Osteoblast (primary cell): ENCODE measurements around the gene PIH1D1. TPM values are rescaled to one million over a fixed set of nuclear protein-coding genes. Genes with fewer than 3 reads are reported as not detected.

ENCODE experiments used
- DNase-seq: peaks from one replicate; pipeline ENCODE4 v3.0.0; 2011; ENCODE audit warnings: low spot score, mixed read lengths; ENCODE audit not compliant: insufficient read length; ENCODE audit errors: missing footprints
- H2AFZ ChIP-seq: 2 replicates; pipeline ENCODE4 v1.6.0; 2011; ENCODE audit warnings: mild to moderate bottlenecking, low read length
- H3K27ac ChIP-seq: 2 replicates; pipeline ENCODE4 v1.5.1; 2011; ENCODE audit warnings: mild to moderate bottlenecking, low read depth, low read length, moderate library complexity
- H3K27me3 ChIP-seq: 2 replicates; pipeline ENCODE4 v1.6.0; 2012; ENCODE audit warnings: mild to moderate bottlenecking, control low read depth, inconsistent platforms, low read length, moderate library complexity; ENCODE audit not compliant: insufficient read depth
- H3K36me3 ChIP-seq: 2 replicates; pipeline ENCODE4 v1.5.1; 2011; ENCODE audit warnings: mild to moderate bottlenecking, low read length, control low read depth, moderate library complexity; ENCODE audit not compliant: insufficient read depth
- H3K4me1 ChIP-seq: 2 replicates; pipeline ENCODE4 v1.5.1; 2011; ENCODE audit warnings: mild to moderate bottlenecking, low read length, control low read depth, moderate library complexity; ENCODE audit not compliant: insufficient read depth
- H3K4me2 ChIP-seq: 2 replicates; pipeline ENCODE4 v1.6.0; 2011; ENCODE audit warnings: mild to moderate bottlenecking, low read length; ENCODE audit not compliant: insufficient read depth
- H3K4me3 ChIP-seq: fragments of 200-600 bp; sonication (generic); 3 replicates; pipeline ENCODE4 v1.5.1; 2012; ENCODE audit warnings: mild to moderate bottlenecking, low read length, inconsistent platforms; ENCODE audit not compliant: insufficient read depth
- H3K79me2 ChIP-seq: 2 replicates; pipeline ENCODE4 v1.6.0; 2012; ENCODE audit warnings: mild to moderate bottlenecking, low read length, control low read depth, inconsistent platforms; ENCODE audit not compliant: insufficient read depth
- H3K9me3 ChIP-seq: 2 replicates; pipeline ENCODE4 v1.5.1; 2011; ENCODE audit warnings: low read depth, low read length, control low read depth
- H4K20me1 ChIP-seq: 2 replicates; pipeline ENCODE4 v1.6.0; 2012; ENCODE audit warnings: mild to moderate bottlenecking, low read length, control low read depth; ENCODE audit not compliant: insufficient read depth
- CTCF ChIP-seq: IDR thresholded peaks from 2 replicates; pipeline ENCODE4 v1.5.1; 2011; ENCODE audit warnings: mild to moderate bottlenecking, low read depth, low read length, moderate library complexity; ENCODE audit errors: extremely low read depth
- total RNA-seq: library from RNA; depleted of rRNA; stranded (reverse); fragments of >200 nt; gene quantifications from 2 replicates; pipeline ENCODE4 v1.2.3, GENCODE V29; 2012

PIH1D1 gene
- total RNA-seq, 1 donor = 79.3 TPM

GRCh38 chr19:49425178-49425577, 26.4 kb downstream of the PIH1D1 start, which contains the start of gene GFY:
GFY (plus strand) TSS chr19:49425388; CDS start chr19:49426431, 1,043 bp downstream.
- Histone ChIP-seq H3K9me3 (no peaks in the 10 kb centered on the region), H3K4me2 (no peak within 1 kb of the TSS), H3K4me3 (no peak within 1 kb of the TSS), H2AFZ (no peak within 1 kb of the TSS), H3K36me3 (no peaks in the 10 kb centered on the region), H3K27ac (no peak within 1 kb of the TSS), H3K27me3 (peaks cover 95% of the 10 kb centered on the region), H3K79me2 (no peaks in the 10 kb centered on the region), H4K20me1 (peaks cover 3% of the 10 kb centered on the region), H3K4me1 (no peaks in the 10 kb centered on the region)
- peak; percentile 62 for DNase-seq
- no peak for TF ChIP-seq CTCF

GRCh38 chr19:49423985-49424303, 27.7 kb downstream of the PIH1D1 start:
- no peaks in the 10 kb centered on the region for H3K79me2 ChIP-seq
- no peak overlapping the region for H2AFZ ChIP-seq
- TF ChIP-seq CTCF = no peak
- no peaks in the 10 kb centered on the region for H3K36me3 ChIP-seq
- H3K4me3 ChIP-seq = no peak overlapping the region
- H3K4me1 ChIP-seq = no peaks in the 10 kb centered on the region
- H4K20me1 ChIP-seq = peaks cover 3% of the 10 kb centered on the region
- H3K9me3 ChIP-seq = no peaks in the 10 kb centered on the region
- no peak overlapping the region for H3K4me2 ChIP-seq
- peaks cover 96% of the 10 kb centered on the region for H3K27me3 ChIP-seq
- DNase-seq = no peak
- no peak overlapping the region for H3K27ac ChIP-seq

- DNase-seq = peak; percentile 82
- TF ChIP-seq CTCF = no peak
- Histone ChIP-seq H3K4me2 (peak within 1 kb of the TSS; percentile 48), H2AFZ (no peak within 1 kb of the TSS), H3K4me3 (peak within 1 kb of the TSS; percentile 22), H4K20me1 (peaks cover 3% of the 10 kb centered on the region), H3K9me3 (no peaks in the 10 kb centered on the region), H3K4me1 (no peaks in the 10 kb centered on the region), H3K79me2 (no peaks in the 10 kb centered on the region), H3K27me3 (peaks cover 95% of the 10 kb centered on the region), H3K36me3 (no peaks in the 10 kb centered on the region), H3K27ac (no peak within 1 kb of the TSS)
Measured at GRCh38 chr19:49423071-49423984, 28.3 kb downstream of the PIH1D1 start, which contains the start of gene PTH2. PTH2 (minus strand) TSS chr19:49423441; CDS start chr19:49423339, 102 bp downstream.

- no peaks in the 10 kb centered on the region for H3K9me3 ChIP-seq
- peaks cover 3% of the 10 kb centered on the region for H4K20me1 ChIP-seq
- H3K36me3 ChIP-seq = no peaks in the 10 kb centered on the region
- TF ChIP-seq CTCF = no peak
- H3K27me3 ChIP-seq = peaks cover 96% of the 10 kb centered on the region
- peak; percentile 84 for DNase-seq
- H3K4me1 ChIP-seq = no peaks in the 10 kb centered on the region
- peak overlapping the region; percentile 48 for H3K4me2 ChIP-seq
- no peaks in the 10 kb centered on the region for H3K79me2 ChIP-seq
- H3K27ac ChIP-seq = no peak overlapping the region
- no peak overlapping the region for H2AFZ ChIP-seq
- peak overlapping the region; percentile 22 for H3K4me3 ChIP-seq
Measured at GRCh38 chr19:49422407-49423070, 29.1 kb downstream of the PIH1D1 start.
